Measurements from ENCODE around the gene SLIT3.
A peak's percentile ranks its signal among the peaks of the same experiment; 100 is the strongest.

SLIT3 gene

GRCh38 chr5:168887931-168888330 is 413.0 kb downstream of the SLIT3 start:
- DNase-seq: no peak

GRCh38 chr5:168886157-168886556 is 414.8 kb downstream of the SLIT3 start:
- DNase-seq: no peak

- no peak for DNase-seq
Observed at GRCh38 chr5:168885324-168886120, 415.4 kb downstream of the SLIT3 start.

- DNase-seq: no peak
Observed at GRCh38 chr5:168883991-168884390, 416.9 kb downstream of the SLIT3 start.

- DNase-seq: no peak
Observed at GRCh38 chr5:168883281-168883741, 417.6 kb downstream of the SLIT3 start.

- DNase-seq: no peak
Observed at GRCh38 chr5:168882283-168882682, 418.7 kb downstream of the SLIT3 start.

- no peak for DNase-seq
Observed at GRCh38 chr5:168881427-168882149, 419.4 kb downstream of the SLIT3 start.

GRCh38 chr5:168879929-168880328 is 421.0 kb downstream of the SLIT3 start:
- no peak for DNase-seq

- no peak for DNase-seq
Observed at GRCh38 chr5:168879331-168879730, 421.6 kb downstream of the SLIT3 start.

GRCh38 chr5:168878135-168878745 is 422.7 kb downstream of the SLIT3 start:
- DNase-seq: no peak

GRCh38 chr5:168877132-168877892 is 423.6 kb downstream of the SLIT3 start:
- peak; percentile 37 for DNase-seq

- no peak for DNase-seq
Observed at GRCh38 chr5:168876419-168876818, 424.5 kb downstream of the SLIT3 start.

- DNase-seq: no peak
Observed at GRCh38 chr5:168875832-168876231, 425.1 kb downstream of the SLIT3 start.

GRCh38 chr5:168874713-168875380 is 426.1 kb downstream of the SLIT3 start:
- DNase-seq: no peak

- DNase-seq: no peak
Observed at GRCh38 chr5:168872246-168872645, 428.7 kb downstream of the SLIT3 start.

GRCh38 chr5:168870910-168871309 is 430.0 kb downstream of the SLIT3 start:
- DNase-seq: no peak

GRCh38 chr5:168869615-168870227 is 431.2 kb downstream of the SLIT3 start:
- no peak for DNase-seq

GRCh38 chr5:168867241-168867640 is 433.7 kb downstream of the SLIT3 start:
- no peak for DNase-seq

- no peak for DNase-seq
Observed at GRCh38 chr5:168865968-168866367, 435.0 kb downstream of the SLIT3 start.

GRCh38 chr5:168863021-168863420 is 437.9 kb downstream of the SLIT3 start:
- DNase-seq: no peak

- no peak for DNase-seq
Observed at GRCh38 chr5:168860503-168860902, 440.4 kb downstream of the SLIT3 start.

All from right kidney (tissue), 1 donor.